CD8-positive, alpha-beta memory T cell (primary cell): ENCODE results near the gene BDH2. TPM values are rescaled to one million over a fixed set of nuclear protein-coding genes. Genes with fewer than 3 reads are reported as not detected.

ENCODE experiments used
- CTCF ChIA-PET: fragments of 350-600 bp; sonication (Branson Sonifier 250); formaldehyde crosslinking; loops from one replicate; lab custom pipeline; 2021; ENCODE audit warnings: antibody characterized with exemption; lab: Charles Lee
- POLR2A ChIA-PET: fragments of 350-600 bp; sonication (Branson Sonifier 250); formaldehyde crosslinking; loops from one replicate; lab custom pipeline; 2021; ENCODE audit warnings: antibody characterized with exemption; lab: Charles Lee
- DNase-seq, 5 donors: peaks; one replicate each; pipeline versions ENCODE4 v3.0.0 to v3.0.0-alpha.2; 2020 to 2022; ENCODE audit warnings: mixed read lengths in 1 of 5
- H3K27ac ChIP-seq: one replicate; pipeline ENCODE4 v1.7.0; 2013; ENCODE audit warnings: low read depth, mild to moderate bottlenecking, low read length, moderate library complexity
- H3K27me3 ChIP-seq: 2 replicates; pipeline ENCODE4 v1.7.0; 2013; ENCODE audit warnings: low read length, mild to moderate bottlenecking; ENCODE audit not compliant: insufficient read depth, poor library complexity, severe bottlenecking
- H3K36me3 ChIP-seq: 2 replicates; pipeline ENCODE4 v1.7.0; 2013; ENCODE audit warnings: mild to moderate bottlenecking, low read length, moderate library complexity; ENCODE audit not compliant: insufficient read depth
- H3K4me1 ChIP-seq: 2 replicates; pipeline ENCODE4 v1.7.0; 2013; ENCODE audit warnings: mild to moderate bottlenecking, low read length, moderate library complexity; ENCODE audit not compliant: insufficient read depth
- H3K4me3 ChIP-seq: 2 replicates; pipeline ENCODE4 v1.7.0; 2013; ENCODE audit warnings: mild to moderate bottlenecking, low read length
- H3K9me3 ChIP-seq: 2 replicates; pipeline ENCODE4 v1.7.0; 2013; ENCODE audit warnings: mild to moderate bottlenecking, low read length
- H3K27ac Mint-ChIP-seq, 8 donors: one replicate each; pipeline ENCODE4 v1.8.0; 2020 to 2021; ENCODE audit warnings: mixed read lengths in 8 of 8, mild to moderate bottlenecking in 6 of 8, inconsistent platforms in 3 of 8, moderate library complexity in 3 of 8
- H3K27me3 Mint-ChIP-seq, 2 donors: one replicate each; pipeline ENCODE4 v1.8.0; 2020 to 2021; ENCODE audit warnings: mixed read lengths in 2 of 2, mild to moderate bottlenecking in 1 of 2, moderate library complexity in 1 of 2
- H3K36me3 Mint-ChIP-seq, 3 donors: one replicate each; pipeline ENCODE4 v1.8.0; 2020 to 2021; ENCODE audit warnings: mixed read lengths in 3 of 3, inconsistent platforms in 1 of 3, mild to moderate bottlenecking in 1 of 3
- H3K4me1 Mint-ChIP-seq, 3 donors: one replicate each; pipeline ENCODE4 v1.8.0; 2020 to 2021; ENCODE audit warnings: mixed read lengths in 3 of 3, inconsistent platforms in 1 of 3, mild to moderate bottlenecking in 1 of 3
- H3K4me3 Mint-ChIP-seq, 7 donors: one replicate each; pipeline ENCODE4 v1.8.0; 2020 to 2021; ENCODE audit warnings: mixed read lengths in 7 of 7, mild to moderate bottlenecking in 6 of 7, moderate library complexity in 4 of 7, inconsistent platforms in 2 of 7
- H3K9me3 Mint-ChIP-seq, 5 donors: one replicate each; pipeline ENCODE4 v1.8.0; 2020 to 2022; ENCODE audit warnings: mixed read lengths in 5 of 5, mild to moderate bottlenecking in 3 of 5, moderate library complexity in 2 of 5, inconsistent platforms in 1 of 5
- polyA plus RNA-seq: library from polyadenylated mRNA; unstranded; fragments of 300-500 nt; fragmentation: Illumina TruSeq; gene quantifications from one replicate; pipeline ENCODE4 v1.2.3, GENCODE V29; 2021
- total RNA-seq, 2 experiments: library from RNA; stranded (reverse); gene quantifications; one replicate each; pipeline ENCODE4 v1.2.3, GENCODE V29; 2021

Gene BDH2
- total and polyA plus RNA-seq, 3 experiments from 2014 or later = 10.9 to 29.2 (median 11.4) TPM

GRCh38 chr4:103044183-103044582 is 55.5 kb downstream of the BDH2 start:
- peak overlapping the region in 1 of 8 donors; percentile 3 for H3K27ac Mint-ChIP-seq
- no peaks in the 10 kb centered on the region for H3K9me3 Mint-ChIP-seq
- Histone ChIP-seq H3K36me3 (peaks cover 6% of the 10 kb centered on the region), H3K4me3 (no peak overlapping the region), H3K4me1 (no peaks in the 10 kb centered on the region), H3K27me3 (no peaks in the 10 kb centered on the region), H3K27ac (no peak overlapping the region), H3K9me3 (no peaks in the 10 kb centered on the region)
- H3K4me3 Mint-ChIP-seq = no peak overlapping the region
- POLR2A ChIA-PET = no interaction called here
- DNase-seq = no peak
- peaks cover 15 to 55% (median 20%) of the 10 kb centered on the region in 3 donors for H3K36me3 Mint-ChIP-seq
- CTCF ChIA-PET = interaction anchor here (1.0 to 1.1 kb wide), 2 partner anchors 8 to 56 kb away, joined by 3 to 4 read pairs; partner anchors contain the start of gene BDH2
- no peaks in the 10 kb centered on the region for H3K27me3 Mint-ChIP-seq
- H3K4me1 Mint-ChIP-seq = peaks cover 0 to 8% (median 3%) of the 10 kb centered on the region in 3 donors

- Mint-ChIP-seq H3K36me3 (peaks cover 10 to 31% (median 17%) of the 10 kb centered on the region in 3 donors), H3K27ac (no peak overlapping the region), H3K4me1 (no peaks in the 10 kb centered on the region), H3K9me3 (no peaks in the 10 kb centered on the region), H3K27me3 (no peaks in the 10 kb centered on the region), H3K4me3 (no peak overlapping the region)
- H3K4me3 ChIP-seq = no peak overlapping the region
- ChIA-PET CTCF (no interaction called here), POLR2A (no interaction called here)
- no peak for DNase-seq
- H3K4me1 ChIP-seq = no peaks in the 10 kb centered on the region
- no peaks in the 10 kb centered on the region for H3K36me3 ChIP-seq
- no peaks in the 10 kb centered on the region for H3K27me3 ChIP-seq
- no peaks in the 10 kb centered on the region for H3K9me3 ChIP-seq
- H3K27ac ChIP-seq = no peak overlapping the region
Observed at GRCh38 chr4:103036169-103036568, 63.5 kb downstream of the BDH2 start.

DNA sequence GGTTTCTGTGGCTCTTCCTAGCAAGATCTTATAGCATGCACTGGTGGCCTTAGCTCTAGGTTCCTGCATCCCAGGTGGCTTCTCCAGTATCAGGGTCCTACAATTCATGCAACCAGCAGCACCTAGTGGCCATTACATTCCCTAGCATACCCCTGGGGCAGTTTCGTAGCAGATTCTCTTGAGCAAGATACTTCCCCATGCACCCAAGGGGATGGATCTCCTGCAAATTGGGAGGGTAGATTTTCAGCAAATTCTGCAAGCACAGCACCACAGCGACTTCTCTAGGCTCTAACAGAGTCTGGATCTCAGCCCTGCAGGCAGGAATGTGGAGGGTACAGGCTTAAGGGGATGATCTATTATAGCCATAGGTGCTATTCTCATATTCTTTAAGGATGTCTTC is 67.1 kb downstream of the BDH2 start:
- H3K9me3 ChIP-seq = no peaks in the 10 kb centered on the region
- ChIA-PET CTCF (no interaction called here), POLR2A (no interaction called here)
- H3K36me3 ChIP-seq = no peaks in the 10 kb centered on the region
- H3K27me3 Mint-ChIP-seq = no peaks in the 10 kb centered on the region
- no peaks in the 10 kb centered on the region for H3K4me1 Mint-ChIP-seq
- no peak overlapping the region for H3K4me3 Mint-ChIP-seq
- H3K9me3 Mint-ChIP-seq = no peaks in the 10 kb centered on the region
- H3K4me3 ChIP-seq = no peak overlapping the region
- H3K4me1 ChIP-seq = no peaks in the 10 kb centered on the region
- H3K36me3 Mint-ChIP-seq = peaks cover 10 to 49% (median 28%) of the 10 kb centered on the region in 3 donors
- DNase-seq = no peak
- no peak overlapping the region for H3K27ac Mint-ChIP-seq
- no peak overlapping the region for H3K27ac ChIP-seq
- no peaks in the 10 kb centered on the region for H3K27me3 ChIP-seq

- H3K4me3 Mint-ChIP-seq = no peak overlapping the region
- no peaks in the 10 kb centered on the region for H3K9me3 Mint-ChIP-seq
- H3K36me3 ChIP-seq = no peaks in the 10 kb centered on the region
- H3K9me3 ChIP-seq = no peaks in the 10 kb centered on the region
- ChIA-PET CTCF (no interaction called here), POLR2A (no interaction called here)
- peaks cover 3 to 48% (median 18%) of the 10 kb centered on the region in 3 donors for H3K36me3 Mint-ChIP-seq
- H3K27ac Mint-ChIP-seq = no peak overlapping the region
- H3K27me3 Mint-ChIP-seq = no peaks in the 10 kb centered on the region
- H3K4me3 ChIP-seq = no peak overlapping the region
- H3K4me1 ChIP-seq = no peaks in the 10 kb centered on the region
- H3K4me1 Mint-ChIP-seq = no peaks in the 10 kb centered on the region
- H3K27me3 ChIP-seq = no peaks in the 10 kb centered on the region
- no peak for DNase-seq
- H3K27ac ChIP-seq = no peak overlapping the region
Observed at GRCh38 chr4:103030791-103031190, 68.8 kb downstream of the BDH2 start.

DNA sequence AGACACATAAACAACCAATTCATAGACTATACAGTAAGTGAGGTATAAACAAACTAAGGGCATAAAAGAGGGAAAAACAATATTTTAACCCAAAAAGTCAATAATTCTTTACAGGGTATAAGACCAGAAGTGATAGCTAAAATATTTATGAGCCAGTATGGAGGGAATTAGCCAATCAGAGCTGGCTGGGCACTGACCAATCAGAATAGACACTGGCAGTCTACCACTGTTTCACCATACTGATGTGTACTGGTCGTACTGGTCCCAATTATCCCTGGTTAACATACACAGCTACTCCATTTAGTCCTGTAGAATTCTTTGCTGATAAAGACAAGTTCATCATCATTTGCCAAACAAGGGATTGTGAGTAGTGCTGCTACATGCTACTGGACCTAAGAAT is 70.3 kb downstream of the BDH2 start:
- Mint-ChIP-seq H3K27me3 (no peaks in the 10 kb centered on the region), H3K4me3 (no peak overlapping the region), H3K36me3 (peaks cover 3 to 44% (median 14%) of the 10 kb centered on the region in 3 donors), H3K9me3 (no peaks in the 10 kb centered on the region), H3K4me1 (no peaks in the 10 kb centered on the region), H3K27ac (no peak overlapping the region)
- ChIA-PET CTCF (interaction anchor here (1.5 kb wide), 1 partner anchor 9 kb away, joined by 3 read pairs; the partner anchor contains the start of gene SLC9B1), POLR2A (interaction anchor here (0.6 kb wide), 1 partner anchor 9 kb away, joined by 3 read pairs; no protein-coding TSS in a partner anchor)
- Histone ChIP-seq H3K9me3 (no peaks in the 10 kb centered on the region), H3K27me3 (no peaks in the 10 kb centered on the region), H3K27ac (no peak overlapping the region), H3K36me3 (no peaks in the 10 kb centered on the region), H3K4me3 (no peak overlapping the region), H3K4me1 (no peaks in the 10 kb centered on the region)
- DNase-seq = no peak

Other genes with a start within 250 kb of the BDH2 start
- gene CISD2, start 230.8 kb downstream of the BDH2 start, total RNA-seq = 10 to 100 TPM; 43.6 to 43.7 TPM
- 36.0 TPM for gene CISD2, start 230.8 kb downstream of the BDH2 start, polyA plus RNA-seq
- gene SLC9B1, start 80.1 kb downstream of the BDH2 start, total RNA-seq = 1 to 10 TPM; 1.2 to 1.7 TPM
- 1.2 TPM for gene SLC9B1, start 80.1 kb downstream of the BDH2 start, polyA plus RNA-seq
- gene SLC9B2, start 23.1 kb downstream of the BDH2 start, total RNA-seq = 10 to 100 TPM; 35.8 to 37.0 TPM
- gene SLC9B2, start 23.1 kb downstream of the BDH2 start, polyA plus RNA-seq = 19.1 TPM
- 10 to 100 TPM; 19.7 to 22.9 TPM for gene CENPE, start 98.5 kb upstream of the BDH2 start, total RNA-seq
- gene CENPE, start 98.5 kb upstream of the BDH2 start, polyA plus RNA-seq = 1.1 TPM